ENCODE measurements around the gene BMP6. TPM values are rescaled to one million over a fixed set of nuclear protein-coding genes. Genes with fewer than 3 reads are reported as not detected.

BMP6 gene
- total RNA-seq, 1 donor from 2014 or later: 6.6 TPM

GRCh38 chr6:7684843-7685242, 41.1 kb upstream of the BMP6 start:
- DNase-seq (no peak), ATAC-seq (no peak)
- H3K4me1 ChIP-seq: no peaks in the 10 kb centered on the region

GRCh38 chr6:7685276-7685675, 40.6 kb upstream of the BMP6 start:
- Histone ChIP-seq H3K27me3 (ENCODE audit: low read depth) (no peaks in the 10 kb centered on the region), H3K4me1 (no peaks in the 10 kb centered on the region), H3K36me3 (no peaks in the 10 kb centered on the region), H3K9me3 (no peaks in the 10 kb centered on the region), H3K4me3 (no peak overlapping the region), H3K27ac (no peak overlapping the region)
- intact Hi-C loops (cut with DNase I): no loop called here
- ATAC-seq (no peak), DNase-seq (no peak)
- TF ChIP-seq CTCF (IDR thresholded peaks at IDR 0.05): no peak

More at GRCh38 chr6:7684843-7685242, 41.1 kb upstream of the BMP6 start:
- Histone ChIP-seq H3K4me3 (no peak overlapping the region), H3K27ac (no peak overlapping the region), H3K9me3 (no peaks in the 10 kb centered on the region), H3K36me3 (no peaks in the 10 kb centered on the region), H3K27me3 (ENCODE audit: low read depth) (no peaks in the 10 kb centered on the region)
- intact Hi-C loops (cut with DNase I): no loop called here
- TF ChIP-seq CTCF (IDR thresholded peaks at IDR 0.05): no peak

GRCh38 chr6:7687145-7688111, 38.5 kb upstream of the BMP6 start:
- Histone ChIP-seq H3K4me1 (no peaks in the 10 kb centered on the region), H3K9me3 (no peaks in the 10 kb centered on the region), H3K36me3 (no peaks in the 10 kb centered on the region), H3K27me3 (ENCODE audit: low read depth) (no peaks in the 10 kb centered on the region), H3K4me3 (no peak overlapping the region), H3K27ac (no peak overlapping the region)
- TF ChIP-seq CTCF (IDR thresholded peaks at IDR 0.05): no peak
- DNase-seq (no peak), ATAC-seq (peak in 1 of 2 donors; percentile 88)
- intact Hi-C loops (cut with DNase I): no loop called here

GRCh38 chr6:7691021-7691420, 34.9 kb upstream of the BMP6 start:
- Histone ChIP-seq H3K4me1 (no peaks in the 10 kb centered on the region), H3K36me3 (no peaks in the 10 kb centered on the region), H3K9me3 (no peaks in the 10 kb centered on the region), H3K27me3 (ENCODE audit: low read depth) (no peaks in the 10 kb centered on the region), H3K4me3 (no peak overlapping the region), H3K27ac (no peak overlapping the region)
- no peak for DNase-seq
- no peak for ATAC-seq
- no peak for TF ChIP-seq CTCF (IDR thresholded peaks at IDR 0.05)
- intact Hi-C loops (cut with DNase I): no loop called here

DNA sequence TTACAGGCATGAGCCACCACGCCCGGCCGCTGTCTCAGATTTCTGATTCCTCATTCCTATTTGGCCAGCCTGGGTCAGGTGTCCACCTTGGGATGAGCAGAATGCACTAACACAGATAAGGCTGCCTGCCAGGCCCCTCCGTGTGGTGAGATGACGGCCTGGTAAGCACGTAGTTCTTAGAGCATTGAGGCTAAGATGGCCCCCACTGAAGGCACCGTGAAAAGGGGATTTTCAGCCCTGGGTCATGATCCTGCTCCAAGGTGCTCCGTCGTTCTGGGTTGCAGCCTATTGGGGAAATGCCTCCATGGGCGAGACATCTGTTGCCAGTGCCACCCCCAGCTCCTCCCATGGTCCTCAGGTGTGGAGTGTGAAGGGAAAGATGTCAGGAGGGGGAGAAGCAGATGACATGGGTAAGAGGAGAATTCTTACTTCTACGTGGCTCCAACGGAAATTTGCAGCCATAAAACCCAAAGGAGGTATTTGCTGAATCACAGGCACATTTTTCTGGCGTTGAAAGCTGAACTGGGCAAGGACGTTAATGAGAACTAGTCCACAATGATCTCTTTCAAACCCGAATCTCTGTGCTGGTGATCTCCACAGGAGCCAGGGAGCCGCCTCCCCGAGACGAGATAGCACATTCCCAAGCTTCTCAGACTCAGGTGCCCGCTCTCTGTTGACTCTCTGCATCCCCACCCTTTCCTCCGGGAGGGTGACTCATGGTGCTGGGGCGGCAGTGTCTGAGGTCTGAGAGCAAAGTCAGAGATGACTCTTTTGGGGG, 34.0 kb upstream of the BMP6 start:
- H3K9me3 ChIP-seq: no peaks in the 10 kb centered on the region
- H3K27ac ChIP-seq: no peak overlapping the region
- DNase-seq: no peak
- no peaks in the 10 kb centered on the region for H3K36me3 ChIP-seq
- intact Hi-C loops (cut with DNase I): no loop called here
- no peak overlapping the region for H3K4me3 ChIP-seq
- no peak for TF ChIP-seq CTCF (IDR thresholded peaks at IDR 0.05)
- no peaks in the 10 kb centered on the region for H3K4me1 ChIP-seq
- ATAC-seq: no peak
- no peaks in the 10 kb centered on the region for H3K27me3 ChIP-seq (ENCODE audit: low read depth)
